DMS53 treated with DMSO at 0.1 percent for 48 hours (cell line): ENCODE results near the gene DOCK10.

Experiments
- DNase-seq: peaks from one replicate; lab custom pipeline; 2025; ENCODE audit not compliant: unreplicated experiment; lab: John Stamatoyannopoulos, UW

DOCK10 gene

GRCh38 chr2:225013425-225014365 lies 28.6 kb downstream of the DOCK10 start:
- DNase-seq = no peak

DNA sequence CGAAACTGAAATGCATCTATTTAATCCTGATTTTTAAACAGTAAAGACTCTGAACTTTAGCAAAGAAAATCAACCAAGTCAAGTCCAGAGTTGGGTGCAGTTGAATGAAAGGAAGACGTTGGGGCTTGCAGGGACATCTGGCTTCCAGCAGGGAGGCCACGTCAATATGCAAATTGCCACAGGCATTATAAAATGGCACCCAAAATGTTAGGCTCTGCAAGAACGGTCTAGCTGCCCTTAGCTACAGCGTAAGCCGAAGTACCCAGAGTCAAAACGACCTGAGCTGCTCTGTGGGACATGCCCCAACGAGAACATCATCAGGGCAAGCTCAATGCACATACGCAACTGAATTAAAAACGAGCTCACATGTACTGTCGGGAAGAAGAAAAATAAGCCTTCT lies 30.7 kb downstream of the DOCK10 start:
- no peak for DNase-seq

DNA sequence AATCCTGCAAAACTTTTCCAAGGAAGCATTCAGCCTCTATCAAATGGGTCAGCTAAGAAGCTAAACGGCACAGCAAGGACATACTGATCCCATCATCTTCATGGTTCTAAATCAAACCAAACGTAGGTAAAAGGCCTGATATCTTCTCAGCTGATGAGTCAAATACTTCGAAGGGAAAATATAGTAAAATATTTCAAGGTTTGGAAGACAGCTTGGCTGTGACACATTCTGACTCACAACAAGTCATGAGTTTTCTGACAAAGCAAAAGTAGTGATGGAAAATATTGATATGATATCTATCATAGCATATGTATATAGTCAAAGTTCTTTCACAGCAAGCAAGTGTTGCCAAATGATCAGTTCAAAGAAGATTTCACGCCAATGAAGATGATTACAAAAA lies 31.5 kb downstream of the DOCK10 start:
- DNase-seq = no peak

DNA sequence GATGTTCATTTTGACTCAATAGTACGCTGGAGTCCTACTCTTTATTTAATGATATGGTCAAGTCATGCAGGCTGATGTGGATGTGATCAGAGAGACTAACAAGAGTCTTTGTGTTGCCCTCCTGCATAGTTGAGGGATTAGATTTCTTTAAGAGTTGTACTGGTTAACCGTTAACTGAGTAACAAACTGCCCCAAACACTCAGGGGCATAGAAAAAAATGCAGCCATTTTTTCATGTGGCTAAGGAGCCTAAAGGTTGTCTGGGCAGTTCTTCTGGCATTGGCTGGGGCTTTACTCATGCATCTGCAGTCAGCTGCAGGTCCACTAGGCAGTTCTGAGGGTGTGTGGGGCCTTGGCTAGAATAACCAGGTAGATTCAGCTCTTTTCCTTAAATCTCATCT lies 32.5 kb downstream of the DOCK10 start:
- peak; percentile 66 for DNase-seq

DNA sequence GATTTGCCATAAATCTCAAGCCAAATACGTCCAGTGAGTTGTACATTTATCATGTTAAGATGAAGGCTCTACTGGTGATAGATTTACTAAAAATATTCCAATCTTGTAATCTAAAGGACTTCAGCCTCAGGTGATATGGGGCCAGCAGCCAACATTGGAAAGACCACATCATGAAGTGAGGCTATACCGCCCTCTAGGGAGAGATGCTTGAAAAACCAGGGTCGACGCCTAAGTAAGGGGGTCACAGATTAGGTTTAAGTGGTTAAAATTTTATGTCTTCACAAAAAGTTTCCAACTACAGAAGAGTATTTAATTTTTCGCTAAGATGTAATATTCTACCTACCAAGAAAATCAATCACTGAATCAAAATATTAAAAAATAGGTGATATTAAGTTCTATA lies 33.3 kb downstream of the DOCK10 start:
- DNase-seq = no peak

DNA sequence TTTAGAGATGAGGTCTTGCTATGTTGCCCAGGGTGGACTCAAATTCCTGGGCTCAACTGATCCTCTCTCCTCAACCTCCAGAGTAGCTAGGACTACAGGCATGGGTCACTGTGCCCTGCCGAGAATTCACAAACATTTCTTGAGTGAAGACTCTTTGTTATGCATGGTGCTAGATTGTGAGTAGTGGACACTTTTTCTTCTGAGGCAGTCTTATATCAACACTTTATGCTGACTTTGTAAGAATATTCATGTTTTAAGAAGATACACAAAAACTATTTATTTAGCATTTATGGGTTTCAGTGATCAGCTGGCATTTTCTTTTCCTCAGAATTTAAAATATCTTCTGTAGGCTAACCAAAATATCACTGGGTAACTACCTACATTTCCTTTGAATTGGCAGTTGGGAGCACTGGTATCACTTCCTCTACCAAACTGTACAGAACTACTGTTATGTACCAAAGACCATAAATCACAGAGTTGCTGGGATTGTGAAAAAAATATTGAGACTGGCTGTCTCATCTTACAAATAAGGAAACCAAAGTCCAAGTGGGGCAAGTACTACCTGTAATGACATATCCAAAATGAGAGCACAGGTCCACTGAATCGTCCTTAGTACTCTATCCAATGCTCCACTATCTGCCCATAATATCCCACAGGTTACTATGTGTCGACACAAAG lies 34.0 kb downstream of the DOCK10 start:
- no peak for DNase-seq

DNA sequence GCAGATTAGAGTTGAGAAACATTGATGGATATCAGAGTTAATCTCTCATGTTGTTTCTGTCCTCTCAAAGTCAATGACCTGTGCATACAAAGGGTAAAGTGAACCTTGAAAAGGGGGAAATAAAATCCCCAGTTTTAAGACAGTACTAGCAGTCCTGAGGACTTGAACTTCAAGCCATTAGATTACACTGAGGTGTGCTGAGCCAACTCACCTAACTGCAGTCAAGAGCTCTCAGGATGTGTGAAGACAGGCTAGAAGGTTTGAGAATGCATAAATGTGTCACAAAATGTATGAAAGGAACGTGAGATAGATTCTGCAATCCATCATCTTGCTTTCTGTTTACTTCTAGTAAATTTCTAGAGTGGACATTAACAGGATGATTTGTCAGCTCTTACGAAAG lies 35.5 kb downstream of the DOCK10 start:
- no peak for DNase-seq

- no peak for DNase-seq
Measured at GRCh38 chr2:225004597-225004996, 37.7 kb downstream of the DOCK10 start.

DNA sequence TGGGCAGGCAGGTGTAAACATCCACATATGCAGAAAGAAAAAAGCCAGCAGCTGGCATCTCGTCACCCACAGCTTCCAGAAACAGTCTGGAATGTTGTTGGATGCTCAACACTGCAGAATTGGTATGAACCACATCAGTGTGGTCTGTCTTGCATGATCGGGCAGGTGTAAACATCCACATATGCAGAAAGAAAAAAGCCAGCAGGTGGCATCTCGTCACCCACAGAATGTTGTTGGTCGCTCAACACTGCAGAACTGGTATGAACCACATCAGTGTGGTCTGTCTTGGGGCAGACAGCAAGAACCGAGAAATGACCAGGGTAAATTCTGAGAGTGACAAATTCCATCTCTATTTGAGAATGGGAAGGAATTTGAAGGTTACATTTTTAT lies 39.6 kb downstream of the DOCK10 start:
- DNase-seq = peak; percentile 44

- DNase-seq = peak; percentile 45
Measured at GRCh38 chr2:225002039-225002655, 40.1 kb downstream of the DOCK10 start.

DNA sequence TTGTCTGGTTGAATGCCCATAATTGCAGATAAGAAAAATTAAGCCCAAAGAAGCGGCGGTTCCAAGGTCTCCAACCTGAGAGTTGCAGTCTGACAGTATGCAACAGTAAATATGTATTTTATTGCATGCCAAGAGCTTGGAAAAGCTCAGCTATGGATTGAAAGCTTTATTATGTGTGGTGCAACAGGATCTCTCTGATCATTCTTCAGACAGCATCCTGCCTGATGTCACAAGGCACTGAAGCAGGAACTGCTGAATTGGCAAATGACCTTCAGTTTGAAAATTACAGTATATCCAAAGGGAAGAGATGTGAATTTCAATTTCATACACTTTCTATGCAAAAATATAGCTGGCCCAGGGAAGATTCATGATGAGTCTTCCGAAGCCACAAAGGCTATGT lies 42.5 kb downstream of the DOCK10 start:
- no peak for DNase-seq

DNA sequence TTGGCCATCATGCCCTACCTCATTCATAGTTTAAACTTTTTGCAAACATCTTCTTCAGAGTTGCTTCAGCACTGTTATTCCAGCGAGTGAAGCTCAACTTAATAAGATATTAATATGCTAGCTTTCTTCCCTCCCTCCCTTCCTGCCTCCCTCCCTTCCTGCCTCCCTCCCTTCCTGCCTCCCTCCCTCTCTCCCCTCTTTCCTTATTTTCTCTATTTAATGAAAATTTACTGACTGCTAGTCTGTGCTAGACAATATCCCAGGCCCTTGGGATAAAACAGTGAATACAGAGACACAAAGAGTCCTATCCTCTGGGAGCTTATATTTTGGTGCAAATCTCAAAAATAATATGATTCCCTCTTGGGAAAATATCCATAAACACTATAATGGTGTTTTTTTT lies 42.9 kb downstream of the DOCK10 start:
- no peak for DNase-seq

GRCh38 chr2:224997802-224998201 lies 44.5 kb downstream of the DOCK10 start:
- no peak for DNase-seq

DNA sequence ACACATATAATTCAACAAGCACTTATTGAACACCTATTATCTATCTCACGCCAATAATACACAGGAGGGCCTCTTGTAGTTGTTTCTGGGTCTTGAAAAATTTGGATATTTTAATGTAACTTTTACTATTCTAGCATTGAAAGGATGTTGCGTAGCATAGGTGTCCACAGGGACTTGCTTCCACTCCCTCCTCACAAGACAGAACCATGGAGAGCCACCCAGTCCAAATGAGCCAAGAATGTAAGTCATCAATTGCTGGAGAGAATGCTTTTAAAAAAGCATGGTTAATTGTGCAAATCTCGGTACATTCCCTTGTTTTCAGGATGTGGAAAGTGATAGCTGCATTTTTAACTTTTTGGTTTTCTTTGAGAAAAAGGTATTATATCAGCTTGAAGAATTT lies 46.8 kb downstream of the DOCK10 start:
- DNase-seq = no peak

GRCh38 chr2:224994242-224994823 lies 47.9 kb downstream of the DOCK10 start:
- DNase-seq = no peak

GRCh38 chr2:224990710-224991109 lies 51.6 kb downstream of the DOCK10 start:
- no peak for DNase-seq

DNA sequence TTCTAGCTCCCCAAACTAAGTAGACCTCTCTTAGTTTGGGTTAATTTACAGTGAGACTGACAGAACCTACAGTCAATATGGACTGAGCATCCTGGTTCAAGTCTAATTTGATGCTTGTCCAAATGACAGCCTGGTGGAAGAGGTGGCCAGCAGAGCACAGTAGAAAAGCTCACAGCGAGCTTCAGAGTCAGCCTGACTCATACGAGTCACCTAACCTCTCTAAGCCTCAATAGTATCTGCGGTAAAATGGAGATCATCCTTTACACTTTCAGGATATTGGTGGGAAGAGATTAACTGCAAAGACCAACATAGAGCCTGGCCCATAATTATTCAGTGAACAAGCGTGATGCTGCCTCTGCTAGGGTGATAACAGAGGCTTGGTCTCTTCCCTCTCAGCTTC lies 54.5 kb downstream of the DOCK10 start:
- DNase-seq = no peak

DNA sequence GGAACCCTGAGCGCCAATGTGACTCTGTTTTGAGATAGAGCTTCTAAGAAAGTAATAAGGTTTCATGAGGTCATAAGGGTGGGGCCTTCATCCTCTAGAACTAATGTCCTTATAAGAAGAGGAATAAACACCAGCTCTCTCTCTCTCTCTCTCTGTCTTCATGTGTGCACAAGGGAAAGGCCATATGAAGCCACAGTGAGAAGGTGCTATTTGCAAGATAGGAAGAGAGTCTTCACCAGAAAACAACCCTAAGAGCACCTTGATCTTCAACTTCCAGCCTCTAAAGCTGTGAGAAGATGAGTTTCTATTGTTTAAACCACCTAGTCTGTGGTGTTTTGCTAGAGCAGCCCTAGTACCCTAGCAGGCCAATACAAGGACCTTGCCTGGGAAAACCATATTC lies 55.8 kb downstream of the DOCK10 start:
- DNase-seq = no peak

- DNase-seq = no peak
Measured at GRCh38 chr2:224984637-224985036, 57.6 kb downstream of the DOCK10 start.

- no peak for DNase-seq
Measured at GRCh38 chr2:224983712-224984554, 58.3 kb downstream of the DOCK10 start.
